Measurements from ENCODE around the gene ST3GAL4.
A peak's percentile ranks its signal among the peaks of the same experiment; 100 is the strongest.
"Not testable (repeated sequence)": the region's sequence is repeated elsewhere in the genome, so short reads cannot be mapped to it uniquely, and the experiment has no call there.

ST3GAL4 gene, protein sequence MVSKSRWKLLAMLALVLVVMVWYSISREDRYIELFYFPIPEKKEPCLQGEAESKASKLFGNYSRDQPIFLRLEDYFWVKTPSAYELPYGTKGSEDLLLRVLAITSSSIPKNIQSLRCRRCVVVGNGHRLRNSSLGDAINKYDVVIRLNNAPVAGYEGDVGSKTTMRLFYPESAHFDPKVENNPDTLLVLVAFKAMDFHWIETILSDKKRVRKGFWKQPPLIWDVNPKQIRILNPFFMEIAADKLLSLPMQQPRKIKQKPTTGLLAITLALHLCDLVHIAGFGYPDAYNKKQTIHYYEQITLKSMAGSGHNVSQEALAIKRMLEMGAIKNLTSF

DNA sequence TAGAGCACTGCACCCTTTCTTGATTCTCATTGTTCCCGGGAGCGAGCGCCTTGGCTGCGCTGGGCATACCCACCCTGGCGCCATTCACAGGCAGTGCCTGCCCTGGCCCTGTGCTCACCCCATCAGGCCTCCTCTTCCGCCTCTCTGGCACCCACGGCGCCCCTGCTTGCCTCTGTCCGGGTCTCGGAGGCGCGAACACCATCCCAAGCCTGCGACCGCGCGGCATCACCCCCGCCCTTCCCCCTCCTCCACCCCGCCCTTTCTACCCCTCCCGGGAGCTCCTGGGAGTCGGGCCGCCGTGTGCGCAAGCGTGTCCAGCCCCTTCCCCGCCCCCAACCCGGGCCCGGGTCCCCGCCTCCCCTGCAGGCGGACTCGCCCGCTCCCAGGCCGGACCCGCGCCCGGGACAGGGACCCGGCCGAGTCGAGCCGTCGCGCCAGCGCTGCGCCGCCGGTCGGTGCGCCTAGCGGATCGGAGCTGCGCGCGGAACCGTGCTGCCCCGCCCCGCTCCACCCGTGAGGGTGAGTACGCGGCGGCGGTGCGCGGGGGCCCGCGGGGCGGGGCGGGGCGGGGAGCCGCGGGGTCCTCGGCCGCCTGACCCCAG is at the start of gene ST3GAL4:
TSS of gene ST3GAL4 (plus strand) at position 363 of the 602 bp plus-strand sequence. CDS start 50,470 bp downstream, outside the sequence.
- DNase-seq, result peak; percentile 83

DNA sequence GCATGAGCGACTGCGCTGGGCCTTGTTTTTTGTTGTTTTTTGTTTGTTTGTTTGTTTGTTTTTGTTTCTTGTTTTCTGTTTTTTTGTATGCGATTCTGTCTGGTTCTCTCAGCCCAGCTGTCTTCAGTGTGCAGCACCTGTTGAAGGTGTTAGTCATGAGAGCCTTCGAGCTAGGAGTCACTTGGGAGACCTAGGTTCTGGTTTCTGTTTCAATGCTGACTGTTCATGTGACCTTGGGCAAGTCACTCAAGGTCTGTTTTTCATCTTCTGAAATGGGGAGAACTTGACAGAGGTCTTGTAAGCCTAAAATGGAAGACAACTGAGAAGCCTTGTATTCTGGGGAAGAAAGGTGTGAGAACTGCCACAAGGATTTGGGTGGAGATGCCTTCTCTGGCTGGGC is 49.8 kb upstream of the ST3GAL4 start:
- DNase-seq, result no peak

DNA sequence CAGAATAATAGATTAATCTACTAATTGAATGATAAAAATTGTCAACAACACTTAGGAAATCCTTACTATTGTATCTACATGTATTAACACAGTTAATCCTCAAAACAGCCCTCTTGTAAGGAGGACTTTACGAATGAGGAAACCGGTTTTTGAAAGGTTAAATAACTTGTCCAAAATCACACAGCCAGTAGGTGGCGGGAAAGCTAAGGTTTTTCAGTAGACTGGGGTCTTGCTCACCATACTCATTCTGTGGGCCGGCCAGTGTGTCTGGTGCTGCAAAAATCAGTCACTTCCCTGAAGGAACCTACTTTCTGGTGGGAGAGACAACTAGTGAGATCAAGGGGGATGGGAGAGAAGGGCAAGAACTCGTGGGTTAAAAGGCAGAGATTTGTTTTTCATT is 47.8 kb upstream of the ST3GAL4 start:
- DNase-seq, result no peak

DNA sequence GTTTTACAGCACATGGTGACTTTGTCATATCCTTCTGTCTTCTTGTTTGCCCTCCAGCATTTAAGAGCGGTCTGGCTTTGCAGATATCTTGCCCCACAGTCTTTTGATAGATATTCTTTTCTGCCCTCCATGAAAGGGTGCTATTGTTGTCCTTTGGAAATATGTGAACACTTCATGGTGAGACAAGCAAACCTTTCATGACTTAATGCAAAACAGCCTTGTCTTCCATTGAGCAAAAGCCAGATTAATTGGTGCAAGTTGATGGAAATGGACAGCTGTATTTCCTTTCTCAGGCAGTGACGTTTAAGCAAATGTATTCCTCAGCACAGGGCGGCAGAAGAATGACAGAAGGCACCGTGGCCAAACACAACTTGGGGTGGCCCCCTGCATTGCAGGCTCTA is 47.2 kb upstream of the ST3GAL4 start:
- DNase-seq, result no peak

DNA sequence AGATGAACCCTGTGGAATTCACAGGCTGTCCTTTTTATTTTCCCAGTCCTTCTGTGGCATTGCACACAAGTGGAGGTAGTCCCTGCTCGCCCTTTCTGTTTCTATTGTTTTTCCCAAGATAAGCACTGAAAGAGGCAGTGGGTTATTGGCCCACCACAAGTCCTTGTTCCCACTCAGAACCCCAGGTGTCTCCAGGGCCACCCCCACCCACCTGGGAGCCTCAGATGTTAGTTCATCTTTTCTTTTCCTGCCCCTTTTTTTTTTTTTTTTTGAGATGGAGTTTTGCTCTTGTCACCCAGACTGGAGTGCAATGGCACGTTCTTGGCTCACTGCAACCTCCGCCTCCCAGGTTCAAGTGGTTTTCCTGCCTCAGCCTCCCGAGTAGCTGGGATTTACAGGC is 46.7 kb upstream of the ST3GAL4 start:
- DNase-seq, result not testable (repeated sequence)

DNA sequence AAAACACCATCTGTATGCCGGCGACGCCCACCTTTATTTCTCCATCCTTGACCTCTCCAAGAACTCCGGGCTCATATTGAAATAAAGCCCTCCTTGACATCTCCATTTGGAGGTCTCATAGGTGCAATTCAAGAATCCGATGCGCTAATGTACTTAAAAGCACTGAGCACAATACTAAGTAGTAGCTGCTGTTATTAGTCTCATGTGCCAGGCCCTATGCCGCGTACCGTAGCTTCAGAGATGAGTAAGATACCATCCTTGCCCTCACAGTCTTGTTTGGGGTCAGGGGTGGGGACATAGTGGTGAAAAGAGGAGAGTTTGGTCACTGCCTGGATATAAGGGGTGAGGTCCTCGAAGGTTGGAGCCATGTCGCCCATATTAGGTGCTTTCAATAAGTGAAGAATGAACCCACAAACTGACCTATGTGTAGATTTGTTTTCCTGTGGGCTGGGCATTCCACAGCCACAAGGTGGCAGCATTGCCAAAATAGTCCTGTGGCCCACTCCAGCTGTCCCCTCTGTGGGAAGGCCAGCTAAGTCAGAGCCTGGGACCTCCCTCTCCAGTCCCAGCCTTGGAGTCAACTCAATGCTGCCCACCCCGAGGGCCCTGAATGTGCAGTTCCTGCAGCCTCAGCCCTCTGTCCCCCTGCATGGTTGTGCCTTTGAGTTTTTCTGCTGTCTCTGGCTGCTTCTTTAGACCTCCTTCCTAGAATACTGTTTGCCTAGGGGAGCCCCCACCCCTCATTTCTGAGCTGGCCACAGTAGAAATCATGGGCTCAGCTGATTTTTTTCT is 45.1 kb upstream of the ST3GAL4 start:
- peak; percentile 81 for DNase-seq

DNA sequence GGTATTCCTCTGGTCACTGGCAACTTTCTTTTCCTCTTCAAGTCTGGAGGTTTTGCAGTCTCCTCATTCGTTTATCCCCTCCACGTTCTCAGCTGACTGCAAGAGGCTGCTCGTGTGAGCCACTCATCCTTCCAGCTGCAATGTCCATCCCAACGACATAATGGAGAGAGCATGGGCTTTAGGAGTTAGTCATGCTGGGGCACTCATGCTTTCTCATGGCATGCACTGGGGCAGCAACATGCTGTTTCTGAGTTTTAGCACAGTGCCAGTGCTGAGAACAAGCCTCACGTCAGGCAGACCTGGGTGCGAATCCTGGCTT is 44.5 kb upstream of the ST3GAL4 start:
- DNase-seq, result no peak

DNA sequence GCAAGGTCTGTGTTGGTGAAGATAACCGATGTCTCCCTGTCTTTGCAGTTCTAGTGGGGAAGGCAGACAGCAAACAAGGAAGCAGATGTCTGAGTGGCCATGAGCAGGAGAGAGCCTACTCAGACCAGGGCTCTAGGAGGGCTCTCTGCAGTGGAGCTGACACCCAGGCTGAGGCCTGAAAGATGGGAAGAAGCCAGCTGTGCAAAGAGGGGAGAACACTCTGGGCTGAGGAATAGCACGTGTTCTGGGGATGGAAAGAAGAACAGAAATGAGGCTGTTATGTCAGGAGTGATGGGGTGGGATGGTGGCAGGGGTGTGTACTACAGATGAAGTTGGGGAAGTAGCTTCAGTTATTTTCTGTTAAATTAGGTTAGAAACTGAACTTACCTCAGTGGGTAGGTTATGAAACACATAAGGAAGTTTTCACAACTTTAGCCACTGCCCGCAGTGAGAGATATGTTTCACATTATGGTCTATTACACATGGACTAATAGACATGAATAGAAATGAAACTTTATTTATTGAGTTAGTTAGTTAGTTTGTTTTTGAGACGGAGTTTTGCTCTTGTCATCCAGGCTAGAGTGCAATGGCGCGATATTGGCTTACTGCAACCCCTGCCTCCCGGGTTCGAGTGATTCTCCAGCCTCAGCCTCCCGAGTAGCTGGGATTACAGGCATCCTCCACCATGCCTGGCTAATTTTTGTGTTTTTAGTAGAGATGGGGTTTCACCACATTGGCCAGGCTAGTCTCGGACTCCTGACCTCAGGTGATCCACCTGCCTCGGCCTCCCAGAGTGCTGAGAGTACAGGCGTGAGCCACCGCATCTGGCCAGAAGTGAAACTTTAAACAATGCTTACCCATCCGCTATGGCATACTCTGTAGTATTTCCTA is 43.8 kb upstream of the ST3GAL4 start:
- no peak for DNase-seq

DNA sequence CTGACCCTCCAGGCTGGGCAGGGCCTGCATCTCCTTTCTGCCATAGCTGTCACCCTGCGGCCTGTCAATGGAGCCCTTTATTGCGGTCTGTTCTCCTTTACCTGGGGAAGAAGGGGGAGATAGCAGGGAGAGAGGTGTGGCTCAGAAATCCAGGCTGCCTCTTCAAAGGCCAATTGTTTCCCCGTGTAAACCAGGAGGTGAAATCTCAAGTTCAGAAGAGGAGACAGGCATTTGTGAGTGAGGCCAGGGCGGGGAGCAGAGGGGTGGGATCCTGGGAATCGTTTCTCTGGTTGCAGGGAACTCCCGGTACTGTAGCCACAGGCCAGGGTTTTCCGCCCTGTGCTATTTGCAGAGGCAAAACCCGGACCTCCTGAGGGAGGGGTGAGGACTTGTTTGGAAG is 42.5 kb upstream of the ST3GAL4 start:
- DNase-seq, result no peak

DNA sequence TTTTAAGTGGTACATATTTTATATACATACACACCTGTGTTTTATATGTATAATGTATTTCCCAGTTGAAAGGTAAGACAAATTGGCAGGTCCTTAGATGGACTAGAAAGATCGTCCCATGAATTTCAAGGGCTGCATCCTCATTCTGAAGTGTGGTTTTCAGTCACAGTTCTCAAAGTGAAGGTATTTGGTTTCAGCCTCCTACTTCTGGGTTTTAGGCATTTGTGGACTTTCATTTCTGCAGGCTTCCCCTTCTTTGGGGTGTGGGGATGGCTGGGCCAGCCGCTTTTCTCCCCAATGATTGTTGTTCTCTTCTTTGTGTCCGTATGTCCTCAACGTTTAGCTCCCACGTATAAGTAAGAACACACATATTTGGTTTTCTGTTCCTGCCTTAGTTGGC is 41.7 kb upstream of the ST3GAL4 start:
- DNase-seq, result no peak

DNA sequence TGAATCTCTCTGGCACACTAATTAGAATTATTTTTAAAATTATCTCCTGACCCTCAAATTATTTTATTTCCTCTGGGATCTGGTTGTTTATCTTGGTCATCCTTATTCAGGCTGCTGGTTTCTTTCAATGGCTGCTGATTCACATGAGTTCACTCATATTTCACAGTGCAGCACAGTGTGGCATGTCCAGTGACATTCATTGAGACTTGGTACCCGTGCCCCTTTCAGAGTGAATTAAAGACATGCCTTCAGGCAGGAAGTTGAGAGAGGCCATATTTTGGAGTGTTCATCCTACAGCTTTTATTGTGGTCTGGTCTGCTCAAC is 38.1 kb upstream of the ST3GAL4 start:
- no peak for DNase-seq

DNA sequence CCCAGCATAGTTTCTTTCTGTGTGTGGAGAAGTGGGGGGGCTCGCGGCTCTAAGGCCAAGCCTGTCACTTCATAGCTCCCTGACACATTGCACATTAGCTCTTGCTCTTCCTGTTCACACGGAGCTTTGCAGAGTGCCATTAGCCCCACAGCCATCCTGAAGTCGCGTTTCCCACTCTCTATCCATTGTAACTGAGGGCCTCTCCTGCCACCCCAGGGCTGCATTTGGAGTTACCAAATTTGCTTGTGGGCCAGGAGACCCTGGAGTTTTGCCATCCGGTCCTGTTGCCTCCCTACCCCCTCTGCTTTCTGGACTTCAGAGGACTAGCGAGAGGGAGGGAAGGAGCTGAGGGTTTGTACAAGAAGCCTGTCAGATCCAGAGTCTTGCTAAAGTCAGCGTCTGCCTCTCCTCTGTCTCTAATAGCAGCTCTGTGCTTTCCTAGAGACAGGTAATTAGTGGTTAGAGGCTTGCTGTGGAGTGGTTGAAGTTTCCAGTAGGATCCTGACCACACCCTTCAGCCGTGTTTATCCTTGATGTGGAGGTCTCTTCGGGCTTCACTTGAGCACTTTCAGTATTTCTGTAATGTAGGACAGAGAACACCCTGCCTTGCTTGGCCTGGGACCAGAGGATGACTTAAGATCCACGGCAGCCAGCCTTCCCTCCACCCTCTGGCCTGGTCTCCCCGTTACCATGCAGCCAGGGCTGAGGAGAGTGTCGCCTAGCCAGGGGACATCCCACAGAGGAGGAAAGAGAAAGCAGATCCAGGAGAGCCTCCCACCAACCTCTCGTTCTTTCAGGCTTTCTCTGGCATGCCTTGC is 37.5 kb upstream of the ST3GAL4 start:
- DNase-seq, result no peak

DNA sequence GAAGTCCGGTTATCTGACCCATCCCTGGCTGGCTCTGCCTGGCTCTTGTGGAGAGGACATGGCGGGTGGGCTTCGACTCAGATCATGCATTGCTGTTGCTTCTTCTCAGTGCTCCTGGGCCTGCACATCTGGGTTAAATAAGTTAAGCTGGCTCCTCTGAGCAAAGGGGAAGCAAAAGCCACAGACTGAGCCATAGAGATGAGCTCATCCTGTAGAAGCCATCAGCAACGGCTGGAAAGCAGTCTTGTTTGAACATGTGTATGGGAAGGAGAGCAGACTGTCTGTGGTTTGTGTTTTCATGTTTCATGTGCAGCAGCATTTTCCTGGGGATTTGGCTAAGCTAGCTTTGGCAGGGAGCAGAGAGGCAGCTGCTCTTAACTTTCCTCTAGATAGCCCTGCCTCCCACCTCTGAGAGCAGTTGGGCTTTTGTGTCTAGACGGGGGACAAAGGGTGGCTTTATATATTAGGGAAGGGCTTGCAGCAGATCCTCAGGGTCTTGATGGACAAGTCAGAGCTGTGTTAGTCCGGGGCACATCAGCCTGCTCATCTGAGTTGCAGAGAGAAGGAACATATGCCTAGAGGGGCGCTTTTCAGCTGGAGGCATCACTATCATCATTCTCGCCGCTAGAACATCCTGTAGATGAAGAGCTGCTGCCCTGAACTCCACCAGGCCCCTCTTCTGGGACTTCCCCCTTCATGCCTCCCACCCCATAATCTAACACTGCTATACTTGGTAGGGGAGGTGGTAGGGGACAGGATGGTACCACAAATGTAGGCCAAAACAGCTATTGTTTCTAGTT is 36.7 kb upstream of the ST3GAL4 start:
- DNase-seq, result no peak

DNA sequence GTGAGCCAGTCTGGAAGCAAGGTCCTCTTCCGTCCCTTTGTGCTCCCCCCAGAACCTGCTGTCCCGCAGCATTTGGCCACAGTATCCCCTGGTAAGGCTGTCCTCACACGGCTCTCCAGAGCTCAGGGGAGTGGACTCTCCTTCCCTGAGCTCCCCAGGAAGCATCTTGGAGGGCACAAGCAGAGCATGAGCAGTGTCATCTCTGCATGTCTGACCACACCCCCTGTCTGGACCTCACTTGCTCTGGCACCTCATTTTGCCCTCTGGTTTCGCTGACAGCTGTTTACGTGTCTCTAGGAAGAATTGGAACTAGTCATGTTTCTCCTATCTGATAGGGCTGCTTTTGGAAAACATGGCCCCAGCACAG is 36.1 kb upstream of the ST3GAL4 start:
- DNase-seq, result no peak

DNA sequence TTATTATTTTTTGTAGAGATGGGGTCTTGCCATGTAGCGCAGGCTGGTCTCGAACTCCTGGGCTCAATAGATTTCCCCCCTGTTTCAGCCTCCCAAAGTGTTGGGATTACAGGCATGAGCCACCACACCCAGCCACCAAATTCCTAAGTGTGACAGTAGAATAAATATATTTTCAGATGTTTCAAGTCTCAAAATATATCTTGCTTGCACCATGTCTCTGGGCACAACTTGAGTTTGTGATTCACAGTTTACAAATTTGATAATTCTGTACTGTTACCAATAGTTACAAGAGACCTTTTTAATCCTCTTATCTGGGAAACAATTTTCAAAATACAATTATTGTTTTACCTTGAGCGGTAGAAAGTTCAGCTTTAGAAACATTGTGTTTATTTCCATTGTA is 32.5 kb upstream of the ST3GAL4 start:
- no peak for DNase-seq

DNA sequence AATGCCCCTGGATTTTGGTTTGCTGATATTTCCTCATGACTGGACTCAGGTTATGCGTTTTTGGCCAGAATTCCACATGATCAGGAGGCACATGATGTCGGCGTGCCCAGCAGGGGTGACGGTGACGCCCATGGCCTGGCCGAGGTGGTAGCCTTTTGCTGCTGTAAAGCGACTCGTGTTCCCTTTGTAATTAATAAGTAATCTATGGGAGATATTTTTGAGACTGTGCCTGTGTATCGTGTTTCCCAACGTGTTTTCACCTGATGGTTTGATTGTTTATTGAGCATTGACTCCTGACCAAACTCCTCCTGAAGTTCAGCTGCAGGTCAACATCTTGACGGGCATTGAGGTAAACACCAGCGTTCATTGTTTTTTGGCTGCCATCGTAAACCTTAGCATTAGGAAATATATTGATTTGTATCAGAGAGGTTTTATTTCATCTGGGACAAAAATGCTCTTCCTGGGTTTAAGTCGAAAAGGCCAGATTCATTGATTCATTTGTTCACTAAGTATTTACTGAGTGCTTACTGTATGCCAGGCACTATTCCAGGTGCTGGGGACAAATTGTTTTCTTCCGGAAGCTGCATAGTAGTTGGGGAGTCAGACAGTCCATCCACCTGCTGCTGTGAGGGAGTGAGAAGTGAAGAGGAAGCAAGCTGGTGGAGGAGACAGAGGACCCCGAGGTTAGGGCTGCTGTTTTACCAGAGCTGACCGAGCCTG is 28.0 kb upstream of the ST3GAL4 start:
- no peak for DNase-seq

DNA sequence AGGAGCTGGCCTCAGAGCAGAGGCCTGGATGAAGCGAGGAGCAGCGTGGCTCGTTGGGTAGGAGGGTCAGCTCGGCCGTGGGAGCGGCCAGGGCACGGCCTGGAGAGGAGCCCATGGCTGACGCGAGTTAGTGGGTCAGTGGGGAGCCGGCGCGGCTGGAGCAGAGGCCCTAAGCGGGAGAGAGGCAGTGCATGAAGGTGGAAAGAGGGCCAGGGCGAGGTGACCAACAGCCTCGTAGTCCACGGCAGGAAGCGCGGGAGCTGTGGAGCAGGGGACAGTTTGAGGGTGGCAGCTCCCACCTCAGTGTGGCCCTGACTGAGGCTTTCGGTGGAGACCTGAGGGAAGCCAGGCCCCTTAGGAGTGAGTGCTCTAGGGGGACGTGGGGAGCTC is 27.5 kb upstream of the ST3GAL4 start:
- DNase-seq, result no peak

DNA sequence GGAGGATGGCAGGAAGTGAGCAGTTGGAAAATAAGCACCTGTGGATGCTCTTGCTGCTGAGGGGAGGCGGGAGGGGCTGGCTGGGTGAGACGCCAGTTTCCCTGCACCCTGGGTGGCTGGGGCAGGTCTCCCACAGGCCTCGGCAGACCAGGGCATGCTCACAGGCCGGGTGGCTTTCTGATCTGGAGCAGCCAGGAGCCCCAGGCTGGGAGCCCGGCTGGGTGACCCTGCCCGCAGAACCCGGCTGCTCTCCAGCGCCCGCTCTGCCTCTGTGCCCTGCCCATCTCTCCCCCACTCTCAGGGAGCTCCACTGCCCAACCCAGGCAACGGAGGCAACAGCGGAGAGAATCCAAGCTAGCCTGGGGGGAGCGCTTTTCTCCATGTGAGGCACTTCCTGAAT is 27.0 kb upstream of the ST3GAL4 start:
- DNase-seq, result no peak

DNA sequence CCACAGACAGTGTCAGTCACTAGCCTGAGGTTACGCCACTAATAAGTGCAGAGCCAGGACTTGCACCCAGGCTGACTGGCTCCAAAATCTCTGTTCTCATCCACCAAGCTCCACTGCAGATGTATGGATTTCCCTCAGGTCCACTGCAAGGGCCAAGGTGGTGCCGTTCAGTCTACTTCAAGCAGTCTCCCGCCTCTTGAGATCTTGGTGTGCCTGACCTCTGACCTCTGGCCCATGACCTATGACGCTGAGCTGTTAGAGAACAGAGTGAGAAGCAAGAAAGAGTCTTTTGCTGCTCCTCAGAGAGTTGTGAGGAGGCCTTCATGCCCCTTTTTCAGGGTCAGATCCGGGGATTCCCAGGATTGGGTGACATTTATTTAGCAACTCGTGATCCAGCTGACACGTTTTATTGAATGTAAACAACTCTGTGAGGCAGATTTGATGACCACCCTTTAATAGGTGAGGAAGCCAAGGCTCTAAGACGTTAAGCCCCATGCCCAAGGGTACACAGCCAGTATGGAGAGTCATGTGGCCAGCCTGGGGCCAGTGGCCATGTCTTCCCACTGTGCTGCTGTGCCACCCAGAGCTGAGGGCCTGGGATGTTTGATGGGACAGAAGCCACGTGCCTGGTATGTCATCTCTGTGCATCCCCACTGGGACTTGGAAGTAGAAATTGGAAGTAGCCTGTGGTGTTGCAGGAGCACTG is 26.4 kb upstream of the ST3GAL4 start:
- DNase-seq, result no peak

DNA sequence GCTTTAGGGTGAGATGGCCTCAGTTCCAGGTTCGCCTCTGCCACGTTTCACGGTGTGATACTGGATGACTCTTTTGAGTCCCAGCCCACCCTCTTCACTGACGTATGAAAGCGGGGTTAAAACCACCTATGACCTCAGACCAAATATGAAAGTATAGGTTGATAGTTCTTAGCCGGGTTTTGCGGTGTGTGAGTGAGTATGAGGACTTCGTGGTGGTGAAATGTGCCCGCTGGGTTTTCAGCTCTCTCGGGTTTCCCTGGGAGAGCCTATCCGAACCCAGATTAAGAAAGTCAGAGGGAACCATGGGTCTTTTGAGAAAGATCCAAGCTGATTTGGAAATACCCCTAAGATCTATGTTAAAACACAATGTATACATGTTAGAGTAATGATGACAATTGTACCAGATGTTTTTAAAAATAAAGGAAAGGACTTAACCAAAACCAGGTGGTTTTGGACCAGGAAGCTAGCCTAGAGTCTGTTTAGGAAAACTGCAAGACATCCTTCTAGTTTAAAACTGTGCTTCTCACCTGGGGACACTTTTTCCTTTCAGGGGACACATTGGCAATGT is 25.8 kb upstream of the ST3GAL4 start:
- no peak for DNase-seq
